ENCODE data around the gene EIF2AK2. TPM values are rescaled to one million over a fixed set of nuclear protein-coding genes. Genes with fewer than 3 reads are reported as not detected.

The EIF2AK2 gene
- total and polyA plus RNA-seq, 12 donors = 2.4 to 31.1 (median 23.0) TPM

GRCh38 chr2:37180006-37180639 is 23.3 kb upstream of the EIF2AK2 start:
- DNase-seq = no peak

GRCh38 chr2:37173741-37174140 is 17.0 kb upstream of the EIF2AK2 start:
- no peak overlapping the region for H3K27ac ChIP-seq
- 73 to 85% methylated on average over 1 of the region's 1 CpG for WGBS, 2 donors
- H3K9me3 ChIP-seq = no peaks in the 10 kb centered on the region
- DNase-seq (no peak), ATAC-seq (no peak)
- no peaks in the 10 kb centered on the region for H3K4me1 ChIP-seq
- TF ChIP-seq CTCF (IDR thresholded peaks at IDR 0.05) = no peak
- peaks cover 0 to 7% (median 0%) of the 10 kb centered on the region in 7 donors for H3K27me3 ChIP-seq
- intact Hi-C loops (cut with DNase I) = loop anchor here in 1 of 10 donors (10.0 kb wide), 1 partner anchor 711 kb away; no protein-coding TSS in a partner anchor
- H3K36me3 ChIP-seq = no peaks in the 10 kb centered on the region
- H3K4me3 ChIP-seq = no peak overlapping the region

More at GRCh38 chr2:37180006-37180639, 23.3 kb upstream of the EIF2AK2 start:
- intact Hi-C loops (cut with DNase I) = loop anchor here in 1 of 10 donors (10.0 kb wide), 1 partner anchor 705 kb away; no protein-coding TSS in a partner anchor
- WGBS, 2 donors = 53 to 62% methylated on average over 4 of the region's 4 CpGs
- H3K4me1 ChIP-seq = no peaks in the 10 kb centered on the region
- TF ChIP-seq CTCF (IDR thresholded peaks at IDR 0.05) = no peak
- ATAC-seq = no peak
- peaks cover 0 to 7% (median 0%) of the 10 kb centered on the region in 7 donors for H3K27me3 ChIP-seq
- H3K27ac ChIP-seq = no peak overlapping the region
- no peaks in the 10 kb centered on the region for H3K9me3 ChIP-seq
- no peaks in the 10 kb centered on the region for H3K36me3 ChIP-seq
- no peak overlapping the region for H3K4me3 ChIP-seq

- intact Hi-C loops (cut with DNase I) = loop anchor here in 1 of 10 donors (10.0 kb wide), 1 partner anchor 713 kb away; no protein-coding TSS in a partner anchor
- DNase-seq (no peak), ATAC-seq (no peak)
- Histone ChIP-seq H3K36me3 (no peaks in the 10 kb centered on the region), H3K27ac (no peak overlapping the region), H3K27me3 (peaks cover 0 to 5% (median 0%) of the 10 kb centered on the region in 7 donors), H3K4me1 (peaks cover 0 to 4% (median 0%) of the 10 kb centered on the region in 9 donors), H3K9me3 (no peaks in the 10 kb centered on the region), H3K4me3 (no peak overlapping the region)
- no peak for TF ChIP-seq CTCF (IDR thresholded peaks at IDR 0.05)
Observed at GRCh38 chr2:37171624-37171950, 14.8 kb upstream of the EIF2AK2 start.

- 54 to 57% methylated on average over 17 of the region's 17 CpGs for WGBS, 2 donors
- no peaks in the 10 kb centered on the region for H3K36me3 ChIP-seq
- intact Hi-C loops (cut with DNase I) = loop anchor here in 1 of 10 donors (5.0 kb wide), 1 partner anchor 719 kb away; no protein-coding TSS in a partner anchor
- no peak overlapping the region for H3K4me3 ChIP-seq
- TF ChIP-seq CTCF (IDR thresholded peaks at IDR 0.05) = peak; percentile 42 to 81 (median 72)
- ATAC-seq (peak in 3 of 8 donors; percentile 57 to 62 (median 61)), DNase-seq (no peak)
- peaks cover 0 to 4% (median 0%) of the 10 kb centered on the region in 9 donors for H3K4me1 ChIP-seq
- H3K27ac ChIP-seq = no peak overlapping the region
- H3K27me3 ChIP-seq = no peaks in the 10 kb centered on the region
- peaks cover 0 to 22% (median 0%) of the 10 kb centered on the region in 11 donors for H3K9me3 ChIP-seq
Observed at GRCh38 chr2:37168217-37168981, 11.6 kb upstream of the EIF2AK2 start.
